ENCODE data around the gene NTMT1.

DNA sequence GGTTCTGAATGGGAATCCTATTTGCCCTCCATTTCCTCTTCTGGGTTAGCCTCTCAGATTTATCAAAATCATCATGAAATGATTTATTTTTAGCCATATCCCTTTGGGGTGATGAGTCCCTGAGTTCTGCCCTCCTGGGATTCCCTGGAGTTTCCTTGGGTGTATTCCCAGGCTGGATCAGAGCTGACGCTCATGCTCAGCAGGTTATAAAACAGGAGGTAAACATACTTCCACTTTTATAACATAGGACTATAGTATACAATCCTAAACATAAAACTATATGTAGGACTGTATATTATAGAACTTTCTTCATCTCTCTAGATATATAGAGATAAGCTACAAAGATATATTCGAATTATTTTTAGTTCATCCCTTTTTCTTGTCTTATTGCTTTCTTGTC is 35.1 kb downstream of the NTMT1 start:
- TF ChIP-seq, protein P1, sequence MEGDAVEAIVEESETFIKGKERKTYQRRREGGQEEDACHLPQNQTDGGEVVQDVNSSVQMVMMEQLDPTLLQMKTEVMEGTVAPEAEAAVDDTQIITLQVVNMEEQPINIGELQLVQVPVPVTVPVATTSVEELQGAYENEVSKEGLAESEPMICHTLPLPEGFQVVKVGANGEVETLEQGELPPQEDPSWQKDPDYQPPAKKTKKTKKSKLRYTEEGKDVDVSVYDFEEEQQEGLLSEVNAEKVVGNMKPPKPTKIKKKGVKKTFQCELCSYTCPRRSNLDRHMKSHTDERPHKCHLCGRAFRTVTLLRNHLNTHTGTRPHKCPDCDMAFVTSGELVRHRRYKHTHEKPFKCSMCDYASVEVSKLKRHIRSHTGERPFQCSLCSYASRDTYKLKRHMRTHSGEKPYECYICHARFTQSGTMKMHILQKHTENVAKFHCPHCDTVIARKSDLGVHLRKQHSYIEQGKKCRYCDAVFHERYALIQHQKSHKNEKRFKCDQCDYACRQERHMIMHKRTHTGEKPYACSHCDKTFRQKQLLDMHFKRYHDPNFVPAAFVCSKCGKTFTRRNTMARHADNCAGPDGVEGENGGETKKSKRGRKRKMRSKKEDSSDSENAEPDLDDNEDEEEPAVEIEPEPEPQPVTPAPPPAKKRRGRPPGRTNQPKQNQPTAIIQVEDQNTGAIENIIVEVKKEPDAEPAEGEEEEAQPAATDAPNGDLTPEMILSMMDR (IDR thresholded peaks at IDR 0.05) = no peak
- TF ChIP-seq EP300 (IDR thresholded peaks at IDR 0.05) = no peak
